Measurements from ENCODE around the gene SLC19A2. TPM values are rescaled to one million over a fixed set of nuclear protein-coding genes. Genes with fewer than 3 reads are reported as not detected.

Gene SLC19A2
- total RNA-seq, 4 donors from 2014 or later = 7.2 to 14.9 (median 10.9) TPM

DNA sequence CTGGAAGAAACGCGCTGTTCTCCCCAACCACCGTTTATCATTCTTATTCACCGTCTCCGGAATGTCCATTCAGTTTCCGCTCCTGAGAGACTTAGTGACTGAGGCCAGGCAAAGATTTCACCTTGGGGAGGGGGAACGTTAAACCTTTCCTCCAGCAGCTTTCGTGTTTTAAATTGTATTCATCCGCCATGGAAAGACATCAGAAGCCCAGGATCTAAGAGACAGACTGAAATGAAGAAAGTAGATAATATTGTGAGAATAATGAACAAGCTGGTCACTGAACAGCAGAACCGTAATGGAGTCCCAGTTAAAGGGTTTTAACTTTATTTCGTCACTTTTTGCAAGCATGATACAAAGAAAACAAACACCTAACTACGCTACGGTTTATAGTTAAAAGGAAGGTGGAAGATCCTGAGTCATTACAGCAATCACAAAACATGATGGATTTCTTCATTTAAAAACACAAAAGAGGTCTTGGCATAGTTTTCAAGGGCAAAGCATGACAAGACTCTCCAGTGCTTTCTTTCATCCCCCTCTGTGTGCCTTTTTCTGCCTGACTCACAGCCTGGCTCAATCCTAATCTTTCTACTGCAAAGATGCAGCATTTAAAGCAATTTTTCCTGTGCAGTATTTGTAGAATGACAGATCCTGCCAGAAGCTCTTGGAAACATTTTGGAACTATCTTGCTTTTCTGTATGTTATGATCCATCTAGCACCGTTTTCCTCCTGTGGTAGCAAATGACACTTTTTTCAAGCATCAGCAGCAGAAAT is 722 bp upstream of the SLC19A2 start:
- Histone ChIP-seq H3K36me3 (no peaks in the 10 kb centered on the region), H3K4me3 (peak overlapping the region; percentile 68 to 89 (median 84)), H3K27me3 (no peaks in the 10 kb centered on the region), H3K9me3 (no peaks in the 10 kb centered on the region), H3K27ac (peak overlapping the region; percentile 82 to 98 (median 95)), H3K4me1 (peaks cover 0 to 14% (median 4%) of the 10 kb centered on the region in 4 donors)
- TF ChIP-seq POLR2A (IDR thresholded peaks at IDR 0.05) = no peak
- TF ChIP-seq, protein P1, sequence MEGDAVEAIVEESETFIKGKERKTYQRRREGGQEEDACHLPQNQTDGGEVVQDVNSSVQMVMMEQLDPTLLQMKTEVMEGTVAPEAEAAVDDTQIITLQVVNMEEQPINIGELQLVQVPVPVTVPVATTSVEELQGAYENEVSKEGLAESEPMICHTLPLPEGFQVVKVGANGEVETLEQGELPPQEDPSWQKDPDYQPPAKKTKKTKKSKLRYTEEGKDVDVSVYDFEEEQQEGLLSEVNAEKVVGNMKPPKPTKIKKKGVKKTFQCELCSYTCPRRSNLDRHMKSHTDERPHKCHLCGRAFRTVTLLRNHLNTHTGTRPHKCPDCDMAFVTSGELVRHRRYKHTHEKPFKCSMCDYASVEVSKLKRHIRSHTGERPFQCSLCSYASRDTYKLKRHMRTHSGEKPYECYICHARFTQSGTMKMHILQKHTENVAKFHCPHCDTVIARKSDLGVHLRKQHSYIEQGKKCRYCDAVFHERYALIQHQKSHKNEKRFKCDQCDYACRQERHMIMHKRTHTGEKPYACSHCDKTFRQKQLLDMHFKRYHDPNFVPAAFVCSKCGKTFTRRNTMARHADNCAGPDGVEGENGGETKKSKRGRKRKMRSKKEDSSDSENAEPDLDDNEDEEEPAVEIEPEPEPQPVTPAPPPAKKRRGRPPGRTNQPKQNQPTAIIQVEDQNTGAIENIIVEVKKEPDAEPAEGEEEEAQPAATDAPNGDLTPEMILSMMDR (IDR thresholded peaks at IDR 0.05) = no peak
- no peak for DNase-seq

DNA sequence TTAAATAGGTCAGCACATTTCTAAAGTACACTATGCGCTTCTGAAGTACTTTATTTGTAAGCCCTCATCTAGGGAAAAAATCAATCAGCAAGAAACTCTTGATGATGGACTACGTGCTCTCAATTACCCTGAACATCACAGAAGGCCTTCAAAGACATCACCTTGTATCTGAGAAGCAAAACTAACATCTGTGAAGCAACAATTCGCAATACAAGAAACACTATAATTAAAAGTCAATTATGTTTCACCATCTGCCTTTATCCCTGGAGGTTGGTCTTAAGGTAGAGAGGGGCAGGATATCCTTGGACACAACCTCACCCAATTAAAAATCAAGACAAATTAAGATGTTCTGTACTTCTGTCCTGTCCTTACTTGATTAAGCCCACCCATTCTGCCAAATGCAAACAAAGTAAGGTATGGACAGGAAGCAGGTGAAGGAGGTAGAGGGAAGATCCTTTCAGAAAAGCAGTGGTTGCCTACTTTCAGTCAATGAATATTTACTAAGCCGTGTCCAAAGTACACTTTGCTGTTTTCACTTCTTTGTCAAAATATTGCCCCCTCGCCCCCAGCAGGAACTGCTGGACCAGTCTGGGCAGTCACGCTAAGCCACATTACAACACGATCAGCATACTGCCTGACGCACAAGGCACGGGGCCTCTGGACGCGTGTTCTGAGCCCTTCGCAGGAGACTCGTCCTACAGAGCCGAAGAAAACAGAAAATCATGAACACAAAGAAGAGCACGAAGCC is 887 bp downstream of the SLC19A2 start:
- peak overlapping the region; percentile 82 to 98 (median 95) for H3K27ac ChIP-seq
- peaks cover 0 to 14% (median 4%) of the 10 kb centered on the region in 4 donors for H3K4me1 ChIP-seq
- peak; percentile 39 to 78 (median 66) for DNase-seq
- TF ChIP-seq, protein P1 (IDR thresholded peaks at IDR 0.05) = no peak
- TF ChIP-seq POLR2A (IDR thresholded peaks at IDR 0.05) = no peak
- no peaks in the 10 kb centered on the region for H3K9me3 ChIP-seq
- H3K4me3 ChIP-seq = peak overlapping the region; percentile 68 to 89 (median 84)
- H3K27me3 ChIP-seq = no peaks in the 10 kb centered on the region
- H3K36me3 ChIP-seq = no peaks in the 10 kb centered on the region

DNA sequence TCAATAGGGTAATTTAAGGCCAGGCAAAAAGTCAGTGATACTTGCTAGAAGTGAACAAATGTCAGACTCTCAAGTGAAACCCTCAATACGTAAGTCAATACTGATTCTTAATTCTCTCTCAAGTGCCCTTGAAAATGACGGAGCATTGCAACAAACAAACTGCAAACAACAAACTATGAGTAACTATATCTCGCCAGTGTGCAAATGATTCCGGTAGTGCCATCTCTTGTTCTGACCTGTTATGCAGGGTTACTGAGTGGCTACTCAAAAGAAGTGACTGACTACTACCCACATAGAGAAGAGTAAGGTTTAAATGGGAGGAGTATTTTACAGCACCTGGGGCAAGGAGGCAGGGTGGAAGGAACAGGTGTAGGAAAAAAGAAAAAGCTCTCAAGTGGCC is 1.6 kb downstream of the SLC19A2 start:
- Histone ChIP-seq H3K27ac (peak overlapping the region in 2 of 4 donors; percentile 21 to 56), H3K27me3 (no peaks in the 10 kb centered on the region), H3K4me1 (peaks cover 0 to 14% (median 4%) of the 10 kb centered on the region in 4 donors), H3K9me3 (no peaks in the 10 kb centered on the region), H3K36me3 (no peaks in the 10 kb centered on the region), H3K4me3 (peak overlapping the region in 3 of 4 donors; percentile 4 to 89 (median 86))
- DNase-seq = no peak
- TF ChIP-seq POLR2A (IDR thresholded peaks at IDR 0.05) = no peak
- TF ChIP-seq, protein P1 (IDR thresholded peaks at IDR 0.05) = no peak

DNA sequence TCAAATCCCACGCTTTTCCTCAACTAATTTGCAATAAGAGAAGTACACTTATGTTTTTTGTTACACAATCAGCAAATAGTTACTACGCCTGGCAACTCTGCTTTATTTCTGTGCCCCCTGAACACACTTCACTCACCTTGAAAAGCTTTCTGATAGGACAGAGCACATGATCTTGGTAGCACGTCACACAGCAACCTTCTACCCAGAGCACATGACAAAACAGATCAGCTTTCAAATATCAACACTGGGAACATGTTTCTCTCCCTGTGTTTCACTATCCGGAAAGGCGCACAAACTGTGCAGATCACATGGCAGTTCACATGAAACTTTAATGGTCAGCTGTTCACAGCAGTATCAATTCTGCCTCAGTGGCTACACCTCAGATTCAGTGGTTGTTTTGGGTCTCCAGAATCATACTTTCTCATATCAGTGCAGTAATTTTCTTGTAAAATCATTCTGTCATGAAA is 2.2 kb downstream of the SLC19A2 start:
- H3K27me3 ChIP-seq = no peaks in the 10 kb centered on the region
- H3K27ac ChIP-seq = peak overlapping the region in 2 of 4 donors; percentile 21 to 56
- no peaks in the 10 kb centered on the region for H3K36me3 ChIP-seq
- DNase-seq = peak in 1 of 3 donors; percentile 52
- H3K4me1 ChIP-seq = peaks cover 0 to 14% (median 4%) of the 10 kb centered on the region in 4 donors
- H3K9me3 ChIP-seq = no peaks in the 10 kb centered on the region
- TF ChIP-seq POLR2A (IDR thresholded peaks at IDR 0.05) = no peak
- TF ChIP-seq, protein P1 (IDR thresholded peaks at IDR 0.05) = no peak
- peak overlapping the region in 3 of 4 donors; percentile 4 to 89 (median 86) for H3K4me3 ChIP-seq

DNA sequence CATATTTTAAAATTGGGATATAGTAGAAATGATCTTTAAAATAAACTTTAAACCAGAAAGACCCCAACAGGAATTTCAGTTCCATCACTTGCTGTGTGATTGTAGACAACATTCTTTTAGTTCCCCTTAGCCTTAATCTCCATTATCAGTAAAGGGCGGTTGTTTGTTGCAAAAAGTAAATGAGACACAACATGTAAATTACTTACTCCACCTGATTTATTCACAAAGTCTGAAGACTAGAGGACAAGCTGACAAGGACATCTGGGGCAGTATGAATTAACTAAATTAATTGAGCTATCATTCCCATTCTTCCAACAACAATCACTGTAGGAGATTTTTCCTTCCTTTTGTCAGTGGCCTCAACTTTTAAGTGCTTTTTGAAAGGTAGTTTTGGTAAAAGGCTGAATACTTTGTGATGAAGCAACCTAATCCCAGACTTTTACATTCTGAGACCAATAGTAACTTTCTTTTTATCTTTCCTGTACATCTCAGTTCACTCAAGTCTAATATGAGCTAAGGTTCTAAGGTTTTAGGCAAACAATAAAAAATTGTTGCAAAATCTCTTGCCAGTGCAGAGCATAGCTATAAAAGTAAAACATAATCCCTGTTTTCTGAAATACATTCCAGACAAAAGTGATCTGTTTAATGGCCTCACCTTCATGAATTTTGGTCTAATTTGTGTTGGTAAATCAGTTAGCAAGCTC is 6.2 kb downstream of the SLC19A2 start:
- no peak for TF ChIP-seq POLR2A (IDR thresholded peaks at IDR 0.05)
- TF ChIP-seq, protein P1 (IDR thresholded peaks at IDR 0.05) = no peak

More for the DNA sequence above, 6.2 kb downstream of the SLC19A2 start:
- Histone ChIP-seq H3K36me3 (peaks cover 0 to 13% (median 0%) of the 10 kb centered on the region in 3 donors), H3K27me3 (no peaks in the 10 kb centered on the region), H3K4me1 (peaks cover 0 to 9% (median 0%) of the 10 kb centered on the region in 4 donors), H3K9me3 (no peaks in the 10 kb centered on the region), H3K4me3 (no peak overlapping the region), H3K27ac (no peak overlapping the region)
- no peak for DNase-seq

Measured in Peyer's patch (tissue), 4 donors.